Memory B cell (primary cell): ENCODE data around the gene MT1B.

Experiments used
- ATAC-seq: fragments of 150-1000 bp; cut with Tn5 transposase; 2 replicates; pipeline ENCODE4 v1.10.0; 2021; ENCODE audit warnings: low read depth, mild to moderate bottlenecking, moderate library complexity
- DNase-seq, 2 donors: peaks; one replicate each; pipeline ENCODE4 v3.0.0; 2022; ENCODE audit warnings: low spot score in 2 of 2
- H3K27ac Mint-ChIP-seq: one replicate; pipeline ENCODE4 v1.8.0; 2022; ENCODE audit warnings: mild to moderate bottlenecking, moderate library complexity, mixed read lengths
- H3K27me3 Mint-ChIP-seq: one replicate; pipeline ENCODE4 v1.8.0; 2022; ENCODE audit warnings: mixed read lengths
- H3K36me3 Mint-ChIP-seq: one replicate; pipeline ENCODE4 v1.8.0; 2022; ENCODE audit warnings: mild to moderate bottlenecking, mixed read lengths
- H3K4me1 Mint-ChIP-seq: one replicate; pipeline ENCODE4 v1.8.0; 2022; ENCODE audit warnings: mixed read lengths
- H3K4me3 Mint-ChIP-seq: one replicate; pipeline ENCODE4 v1.8.0; 2022; ENCODE audit warnings: mild to moderate bottlenecking, moderate library complexity, mixed read lengths
- H3K9me3 Mint-ChIP-seq: one replicate; pipeline ENCODE4 v1.8.0; 2022; ENCODE audit warnings: mixed read lengths

MT1B gene

GRCh38 chr16:56686758-56687157, 35.1 kb downstream of the MT1B start:
- H3K9me3 Mint-ChIP-seq = peaks cover 3% of the 10 kb centered on the region
- DNase-seq (no peak), ATAC-seq (no peak)
- H3K4me1 Mint-ChIP-seq = peaks cover 5% of the 10 kb centered on the region
- no peak overlapping the region for H3K27ac Mint-ChIP-seq
- H3K4me3 Mint-ChIP-seq = no peak overlapping the region
- peaks cover 3% of the 10 kb centered on the region for H3K36me3 Mint-ChIP-seq
- peaks cover 10% of the 10 kb centered on the region for H3K27me3 Mint-ChIP-seq

DNA sequence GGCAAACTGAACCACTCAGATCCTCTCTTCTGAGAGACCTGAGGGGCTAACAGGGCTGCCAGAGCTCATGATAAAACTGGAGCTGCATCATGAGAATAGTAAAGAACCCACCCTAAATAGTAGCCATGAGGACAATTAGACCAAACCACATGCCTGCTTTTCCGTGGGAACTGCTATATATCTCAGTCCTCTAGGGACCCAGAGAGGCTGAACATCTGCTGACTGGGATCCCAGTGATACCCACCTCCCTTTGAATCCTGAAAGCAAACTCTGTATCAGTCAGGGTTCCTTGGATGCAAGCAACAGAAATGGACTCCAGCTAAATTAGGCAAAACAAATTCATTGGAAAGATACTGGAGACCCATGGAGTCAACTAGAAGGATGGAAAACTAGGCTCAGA, 37.1 kb downstream of the MT1B start:
- H3K9me3 Mint-ChIP-seq = peaks cover 3% of the 10 kb centered on the region
- H3K27ac Mint-ChIP-seq = no peak overlapping the region
- no peak for DNase-seq
- no peak for ATAC-seq
- H3K4me3 Mint-ChIP-seq = no peak overlapping the region
- peaks cover 10% of the 10 kb centered on the region for H3K27me3 Mint-ChIP-seq
- H3K36me3 Mint-ChIP-seq = peaks cover 3% of the 10 kb centered on the region
- no peaks in the 10 kb centered on the region for H3K4me1 Mint-ChIP-seq

DNA sequence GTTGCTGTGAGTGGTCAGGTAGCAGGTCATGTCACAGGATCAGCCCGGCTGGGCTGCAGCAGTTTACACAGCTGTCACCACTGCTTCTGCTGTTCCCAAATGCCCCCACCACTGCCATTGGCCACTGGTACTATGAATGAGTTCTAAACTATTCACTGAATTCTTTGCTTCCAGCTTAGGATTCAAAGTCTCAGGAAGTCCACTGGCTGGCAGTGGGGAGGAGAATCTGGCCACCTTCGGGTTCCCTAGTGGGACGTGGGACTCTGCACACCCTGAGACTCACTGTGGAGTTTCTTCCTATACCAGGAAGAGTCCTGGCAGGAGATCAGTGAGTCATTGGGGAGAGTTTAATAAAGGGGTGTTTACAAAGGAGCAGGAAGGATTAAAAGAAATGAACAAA, 37.5 kb downstream of the MT1B start:
- Mint-ChIP-seq H3K4me3 (no peak overlapping the region), H3K27ac (no peak overlapping the region), H3K27me3 (peaks cover 10% of the 10 kb centered on the region), H3K9me3 (peaks cover 3% of the 10 kb centered on the region), H3K36me3 (peaks cover 3% of the 10 kb centered on the region), H3K4me1 (no peaks in the 10 kb centered on the region)
- no peak for ATAC-seq
- no peak for DNase-seq

- peaks cover 3% of the 10 kb centered on the region for H3K36me3 Mint-ChIP-seq
- H3K4me1 Mint-ChIP-seq = no peaks in the 10 kb centered on the region
- no peak overlapping the region for H3K27ac Mint-ChIP-seq
- H3K4me3 Mint-ChIP-seq = no peak overlapping the region
- no peak for DNase-seq
- no peak for ATAC-seq
- H3K9me3 Mint-ChIP-seq = peaks cover 3% of the 10 kb centered on the region
- peaks cover 10% of the 10 kb centered on the region for H3K27me3 Mint-ChIP-seq
These were observed 38.9 kb downstream of the MT1B start for GRCh38 chr16:56690420-56691122.

DNA sequence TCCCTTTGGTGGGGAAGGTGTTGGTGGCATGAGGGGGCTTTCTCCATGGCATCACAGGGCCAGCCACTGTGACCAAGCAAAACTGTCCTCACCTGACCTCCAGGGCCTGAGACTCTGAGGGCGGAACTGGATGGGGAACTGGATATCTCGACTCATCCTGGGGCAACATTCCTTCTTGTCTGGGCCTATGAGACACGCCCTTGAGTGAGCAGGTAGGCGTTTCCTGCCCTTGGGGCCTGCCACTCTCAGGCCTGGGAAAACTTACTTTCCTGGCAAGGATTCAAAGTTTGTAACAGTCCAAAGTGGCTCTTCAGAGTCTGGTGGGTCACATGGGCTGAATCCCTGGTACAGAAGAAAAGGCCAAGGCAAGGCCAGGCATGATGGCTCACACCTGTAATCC, 40.2 kb downstream of the MT1B start:
- Mint-ChIP-seq H3K9me3 (no peaks in the 10 kb centered on the region), H3K4me3 (no peak overlapping the region), H3K4me1 (no peaks in the 10 kb centered on the region), H3K27ac (no peak overlapping the region), H3K27me3 (peaks cover 7% of the 10 kb centered on the region), H3K36me3 (no peaks in the 10 kb centered on the region)
- DNase-seq (no peak), ATAC-seq (no peak)

DNA sequence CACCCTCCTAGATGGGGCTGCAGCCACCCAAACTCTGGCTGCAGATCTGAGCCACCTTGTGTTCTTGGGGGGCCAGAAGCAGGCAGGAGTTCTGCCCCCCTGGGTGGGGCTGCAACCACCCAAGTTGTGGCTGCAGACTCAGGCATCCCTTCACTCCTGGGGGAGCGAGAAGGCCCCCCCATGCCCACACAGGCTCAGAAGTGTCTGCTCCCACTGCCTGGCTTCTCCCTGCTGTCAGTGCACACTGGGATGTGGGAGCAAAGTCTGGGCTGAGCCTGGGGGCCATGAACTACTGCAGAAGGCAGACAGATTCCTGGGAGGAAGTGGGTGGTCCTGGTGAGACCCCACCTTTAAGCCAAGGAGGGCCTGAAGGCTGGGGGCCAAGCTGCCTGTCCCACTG, 43.6 kb downstream of the MT1B start:
- Mint-ChIP-seq H3K4me1 (no peaks in the 10 kb centered on the region), H3K9me3 (peaks cover 2% of the 10 kb centered on the region), H3K36me3 (peaks cover 2% of the 10 kb centered on the region), H3K27ac (no peak overlapping the region), H3K27me3 (peaks cover 5% of the 10 kb centered on the region), H3K4me3 (no peak overlapping the region)
- no peak for ATAC-seq
- DNase-seq = no peak

GRCh38 chr16:56697456-56698155, 45.9 kb downstream of the MT1B start:
- peaks cover 2% of the 10 kb centered on the region for H3K9me3 Mint-ChIP-seq
- H3K27ac Mint-ChIP-seq = no peak overlapping the region
- no peak overlapping the region for H3K4me3 Mint-ChIP-seq
- no peak for ATAC-seq
- H3K36me3 Mint-ChIP-seq = peaks cover 2% of the 10 kb centered on the region
- no peaks in the 10 kb centered on the region for H3K4me1 Mint-ChIP-seq
- no peak for DNase-seq
- H3K27me3 Mint-ChIP-seq = no peaks in the 10 kb centered on the region

GRCh38 chr16:56700195-56700594, 48.5 kb downstream of the MT1B start:
- Mint-ChIP-seq H3K9me3 (peaks cover 2% of the 10 kb centered on the region), H3K4me3 (no peak overlapping the region), H3K27me3 (no peaks in the 10 kb centered on the region), H3K36me3 (peaks cover 2% of the 10 kb centered on the region), H3K4me1 (no peaks in the 10 kb centered on the region), H3K27ac (no peak overlapping the region)
- ATAC-seq = no peak
- DNase-seq = no peak

GRCh38 chr16:56700631-56701030, 48.9 kb downstream of the MT1B start:
- Mint-ChIP-seq H3K4me1 (no peaks in the 10 kb centered on the region), H3K4me3 (no peak overlapping the region), H3K27me3 (no peaks in the 10 kb centered on the region), H3K27ac (no peak overlapping the region), H3K9me3 (peaks cover 2% of the 10 kb centered on the region), H3K36me3 (peaks cover 2% of the 10 kb centered on the region)
- ATAC-seq (no peak), DNase-seq (no peak)

DNA sequence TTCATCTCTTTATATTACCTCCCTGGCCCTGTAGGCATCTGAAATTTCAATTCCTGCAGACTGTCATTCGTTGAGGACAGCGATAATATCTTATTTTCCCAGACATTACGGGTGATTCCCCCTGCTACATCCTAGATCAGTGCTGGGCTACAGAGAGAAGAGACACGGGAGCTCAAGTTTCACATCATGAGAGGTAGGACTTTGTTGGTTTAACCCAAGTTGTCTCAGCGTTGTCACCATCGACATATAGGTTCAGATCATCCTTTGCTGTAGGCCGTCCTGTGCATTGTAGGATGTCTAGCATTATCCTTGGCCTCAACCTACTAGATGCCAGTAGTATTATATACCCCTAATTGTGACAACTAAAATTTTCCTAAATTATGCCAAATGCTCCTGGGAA, 49.8 kb downstream of the MT1B start:
- H3K4me3 Mint-ChIP-seq = no peak overlapping the region
- no peaks in the 10 kb centered on the region for H3K4me1 Mint-ChIP-seq
- no peaks in the 10 kb centered on the region for H3K27me3 Mint-ChIP-seq
- H3K9me3 Mint-ChIP-seq = peaks cover 2% of the 10 kb centered on the region
- ATAC-seq (no peak), DNase-seq (no peak)
- H3K27ac Mint-ChIP-seq = no peak overlapping the region
- H3K36me3 Mint-ChIP-seq = peaks cover 2% of the 10 kb centered on the region
